Activated naive CD8-positive, alpha-beta T cell treated with anti-CD3 and anti-CD28 coated beads, Interleukin-2, amount 50 U/mL, for 24 hours (primary cell): ENCODE measurements around the gene TNFSF18.
A peak's percentile ranks its signal among the peaks of the same experiment; 100 is the strongest.

Experiments
- ATAC-seq: fragments of 150-1000 bp; cut with Tn5 transposase; one replicate; pipeline ENCODE4 v1.10.0; 2021
- DNase-seq: peaks from one replicate; pipeline ENCODE4 v3.0.0; 2021
- H3K27ac Mint-ChIP-seq: one replicate; pipeline ENCODE4 v1.8.0; 2021; ENCODE audit warnings: mild to moderate bottlenecking, mixed read lengths
- H3K27me3 Mint-ChIP-seq: one replicate; pipeline ENCODE4 v1.8.0; 2021; ENCODE audit warnings: mixed read lengths
- H3K36me3 Mint-ChIP-seq: one replicate; pipeline ENCODE4 v1.8.0; 2021; ENCODE audit warnings: low read depth, mixed read lengths
- H3K4me1 Mint-ChIP-seq: one replicate; pipeline ENCODE4 v1.8.0; 2021; ENCODE audit warnings: mixed read lengths
- H3K4me3 Mint-ChIP-seq: one replicate; pipeline ENCODE4 v1.8.0; 2021; ENCODE audit warnings: mild to moderate bottlenecking, moderate library complexity, mixed read lengths
- H3K9me3 Mint-ChIP-seq: one replicate; pipeline ENCODE4 v1.8.0; 2021; ENCODE audit warnings: mixed read lengths

TNFSF18 gene

DNA sequence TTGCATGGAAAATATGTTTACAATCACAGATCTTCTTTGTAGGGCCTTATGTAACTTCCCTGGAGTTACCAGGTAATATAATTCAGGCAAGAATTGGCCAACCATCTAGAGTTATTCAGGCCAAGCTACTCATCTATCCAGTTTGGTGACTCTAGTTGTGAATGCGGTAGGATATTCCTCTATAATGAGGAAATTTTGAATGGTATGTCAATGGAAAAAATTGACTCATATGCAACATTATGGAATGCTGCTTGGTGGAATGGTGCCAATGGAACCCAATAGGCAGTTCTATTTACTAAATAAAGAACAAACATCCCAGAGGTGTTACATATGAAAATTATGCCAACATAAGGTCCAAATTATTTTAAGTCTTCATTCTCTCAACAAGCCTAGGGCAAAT, 5.6 kb upstream of the TNFSF18 start:
- Mint-ChIP-seq H3K4me3 (no peak overlapping the region), H3K4me1 (no peaks in the 10 kb centered on the region), H3K27ac (no peak overlapping the region), H3K27me3 (peaks cover 2% of the 10 kb centered on the region), H3K36me3 (no peaks in the 10 kb centered on the region), H3K9me3 (no peaks in the 10 kb centered on the region)
- no peak for ATAC-seq
- DNase-seq: no peak

DNA sequence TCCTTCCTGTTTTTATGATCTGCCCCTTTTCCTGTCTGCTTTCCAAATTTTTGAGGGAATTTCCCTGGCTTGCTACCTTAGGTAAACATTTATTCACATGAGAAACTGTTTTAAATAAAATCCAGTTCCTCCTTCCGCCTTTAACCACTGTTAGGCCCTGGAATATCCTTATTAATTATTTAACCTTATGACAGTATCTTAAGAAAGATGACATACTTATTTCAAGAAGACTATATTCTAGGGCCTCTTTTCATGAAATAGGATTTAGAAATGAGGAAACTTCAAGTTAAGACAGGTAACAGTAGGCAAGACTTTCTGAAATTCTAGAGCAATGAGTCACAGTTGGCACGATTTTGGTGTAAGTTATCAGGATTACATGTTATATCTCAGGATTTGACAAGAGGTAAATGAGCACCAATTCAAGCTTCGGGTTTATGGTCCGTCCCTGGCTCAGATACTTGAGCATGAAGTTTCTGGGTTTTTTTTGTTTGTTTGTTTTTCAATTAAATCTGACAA, 2.0 kb upstream of the TNFSF18 start:
- Mint-ChIP-seq H3K27me3 (peaks cover 2% of the 10 kb centered on the region), H3K27ac (no peak overlapping the region), H3K4me3 (no peak overlapping the region), H3K9me3 (no peaks in the 10 kb centered on the region), H3K36me3 (no peaks in the 10 kb centered on the region), H3K4me1 (peaks cover 14% of the 10 kb centered on the region)
- no peak for ATAC-seq
- DNase-seq: no peak

DNA sequence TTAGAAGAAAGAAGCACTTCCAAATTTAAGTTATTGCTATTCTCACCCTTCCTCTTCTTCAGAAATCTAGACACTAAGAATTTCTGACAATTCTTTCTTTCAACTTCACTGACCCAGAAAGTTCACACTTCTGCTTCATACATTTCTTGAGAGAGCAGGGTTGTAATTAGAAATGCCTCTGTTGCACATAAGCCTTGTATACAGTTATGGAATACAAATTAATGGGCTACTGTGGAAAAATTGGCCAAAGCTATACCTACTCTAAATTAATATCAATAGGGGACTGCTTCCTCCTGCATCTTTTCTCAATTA, 1.5 kb downstream of the TNFSF18 start:
- Mint-ChIP-seq H3K27ac (no peak overlapping the region), H3K27me3 (no peaks in the 10 kb centered on the region), H3K9me3 (no peaks in the 10 kb centered on the region), H3K4me3 (no peak overlapping the region), H3K36me3 (no peaks in the 10 kb centered on the region), H3K4me1 (peaks cover 14% of the 10 kb centered on the region)
- DNase-seq (no peak), ATAC-seq (no peak)

DNA sequence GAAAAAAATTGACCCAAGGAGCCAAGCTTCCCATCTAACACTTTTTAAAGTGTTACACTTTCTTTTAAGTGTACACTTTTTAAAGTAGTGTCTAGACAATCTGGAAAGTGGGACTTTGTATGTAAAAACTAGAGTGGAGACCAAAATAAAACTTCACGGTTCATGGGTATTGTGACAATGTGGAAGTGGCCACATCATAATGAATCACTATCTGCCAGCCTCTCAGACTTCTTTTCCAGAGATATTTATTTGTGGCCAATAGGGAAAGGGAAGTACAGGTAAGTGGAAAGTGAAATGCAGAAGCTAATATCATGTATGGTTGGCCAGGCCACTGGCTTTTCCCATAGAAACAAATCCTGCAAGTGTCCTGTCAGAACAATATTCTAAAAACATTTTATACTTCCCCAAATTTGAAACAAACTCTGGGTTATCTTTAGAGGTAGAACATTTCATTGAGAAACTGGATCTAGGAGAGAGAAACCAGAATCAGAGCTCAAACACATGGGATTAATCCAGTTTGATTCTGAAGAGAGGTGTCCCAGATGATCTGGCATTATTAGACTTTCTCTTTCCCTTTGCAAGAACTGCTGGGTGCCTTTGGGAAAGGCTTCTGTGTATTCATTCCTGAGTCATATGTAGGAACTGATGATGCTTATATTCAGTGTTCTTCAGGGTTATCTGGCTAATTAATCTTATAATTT, 2.0 kb downstream of the TNFSF18 start:
- Mint-ChIP-seq H3K27ac (no peak overlapping the region), H3K4me1 (peaks cover 14% of the 10 kb centered on the region), H3K9me3 (no peaks in the 10 kb centered on the region), H3K36me3 (no peaks in the 10 kb centered on the region), H3K27me3 (no peaks in the 10 kb centered on the region), H3K4me3 (no peak overlapping the region)
- no peak for DNase-seq
- no peak for ATAC-seq

DNA sequence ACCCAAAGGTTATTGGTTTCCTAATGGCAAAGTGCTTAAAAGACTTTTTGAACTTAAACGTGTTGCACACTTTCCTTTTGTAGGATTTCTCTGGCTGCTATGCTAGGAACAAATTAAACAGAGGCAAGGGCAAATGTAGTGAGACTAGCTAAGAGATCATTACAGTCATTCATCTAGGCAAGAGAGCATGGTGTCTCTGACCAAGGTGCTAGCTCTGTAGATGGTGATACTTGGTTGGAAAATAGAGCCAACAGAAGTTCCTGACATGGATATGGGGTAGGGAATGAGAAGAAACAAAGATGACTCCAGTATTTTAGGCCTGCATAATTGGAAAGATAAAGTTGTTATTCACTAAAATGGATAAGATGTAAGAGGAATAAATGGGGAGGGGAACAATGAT, 6.1 kb downstream of the TNFSF18 start:
- Mint-ChIP-seq H3K27me3 (no peaks in the 10 kb centered on the region), H3K4me1 (peaks cover 18% of the 10 kb centered on the region), H3K27ac (no peak overlapping the region), H3K36me3 (no peaks in the 10 kb centered on the region), H3K4me3 (no peak overlapping the region), H3K9me3 (no peaks in the 10 kb centered on the region)
- DNase-seq (no peak), ATAC-seq (no peak)

DNA sequence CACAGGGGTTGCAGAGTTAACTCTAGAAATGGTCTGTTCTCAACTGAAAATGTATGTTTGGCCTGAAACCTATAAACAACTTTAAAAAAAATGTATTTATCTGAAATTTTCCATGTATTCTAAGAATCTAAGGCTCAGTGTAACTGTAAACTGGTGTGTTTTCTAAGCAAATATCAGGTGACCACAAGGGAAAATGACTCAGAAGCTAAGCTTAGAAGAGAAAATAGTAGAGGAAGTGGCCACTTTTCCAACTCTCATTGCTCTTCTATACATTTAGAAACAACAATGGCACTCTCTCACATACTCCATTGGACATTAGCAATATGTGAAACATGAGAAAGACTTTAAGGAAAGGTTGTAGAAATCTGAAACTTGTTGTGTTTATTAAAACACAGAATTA, 7.5 kb downstream of the TNFSF18 start:
- H3K36me3 Mint-ChIP-seq: no peaks in the 10 kb centered on the region
- DNase-seq: no peak
- H3K9me3 Mint-ChIP-seq: no peaks in the 10 kb centered on the region
- no peak overlapping the region for H3K4me3 Mint-ChIP-seq
- ATAC-seq: no peak
- H3K27me3 Mint-ChIP-seq: no peaks in the 10 kb centered on the region
- no peak overlapping the region for H3K27ac Mint-ChIP-seq
- peaks cover 23% of the 10 kb centered on the region for H3K4me1 Mint-ChIP-seq

DNA sequence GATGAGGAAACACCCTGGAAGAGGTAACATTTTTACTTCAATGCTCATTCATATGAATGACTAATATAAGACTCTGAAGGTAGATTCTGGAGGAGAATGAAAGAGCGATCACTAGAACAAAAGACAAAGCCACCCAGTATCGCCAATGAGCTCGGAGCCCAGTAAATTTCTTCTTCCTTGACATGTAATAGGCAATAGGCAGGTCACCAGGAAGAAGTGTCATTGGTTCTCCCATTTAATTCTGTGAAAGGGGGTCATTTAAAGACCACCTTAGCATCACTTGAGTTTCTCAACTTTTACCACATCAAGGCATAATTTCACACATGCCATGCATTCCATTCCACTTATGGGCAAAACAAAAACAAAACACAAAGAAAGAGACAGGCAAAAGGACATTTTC, 7.9 kb downstream of the TNFSF18 start:
- Mint-ChIP-seq H3K9me3 (no peaks in the 10 kb centered on the region), H3K36me3 (no peaks in the 10 kb centered on the region), H3K4me1 (peaks cover 21% of the 10 kb centered on the region), H3K4me3 (no peak overlapping the region), H3K27me3 (no peaks in the 10 kb centered on the region), H3K27ac (no peak overlapping the region)
- DNase-seq (no peak), ATAC-seq (no peak)

DNA sequence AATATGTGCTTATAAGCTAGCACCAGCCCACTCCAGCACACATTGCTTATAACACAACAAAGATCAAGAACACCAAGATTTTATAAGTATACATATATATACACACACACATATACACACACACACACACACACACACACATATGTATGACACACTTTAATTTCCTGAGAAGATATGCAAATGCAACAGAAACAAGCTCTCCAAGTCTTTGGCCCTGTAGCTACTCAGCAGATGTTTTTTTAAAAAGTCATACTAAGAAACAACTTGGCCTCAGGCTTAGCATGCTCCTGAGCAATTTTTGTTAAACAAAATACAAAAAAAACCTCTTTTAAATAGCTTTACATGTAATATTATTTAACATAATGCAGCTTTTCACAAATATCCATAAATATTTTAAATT, 11.1 kb downstream of the TNFSF18 start:
- Mint-ChIP-seq H3K4me1 (peaks cover 21% of the 10 kb centered on the region), H3K9me3 (no peaks in the 10 kb centered on the region)
- ATAC-seq: no peak

DNA sequence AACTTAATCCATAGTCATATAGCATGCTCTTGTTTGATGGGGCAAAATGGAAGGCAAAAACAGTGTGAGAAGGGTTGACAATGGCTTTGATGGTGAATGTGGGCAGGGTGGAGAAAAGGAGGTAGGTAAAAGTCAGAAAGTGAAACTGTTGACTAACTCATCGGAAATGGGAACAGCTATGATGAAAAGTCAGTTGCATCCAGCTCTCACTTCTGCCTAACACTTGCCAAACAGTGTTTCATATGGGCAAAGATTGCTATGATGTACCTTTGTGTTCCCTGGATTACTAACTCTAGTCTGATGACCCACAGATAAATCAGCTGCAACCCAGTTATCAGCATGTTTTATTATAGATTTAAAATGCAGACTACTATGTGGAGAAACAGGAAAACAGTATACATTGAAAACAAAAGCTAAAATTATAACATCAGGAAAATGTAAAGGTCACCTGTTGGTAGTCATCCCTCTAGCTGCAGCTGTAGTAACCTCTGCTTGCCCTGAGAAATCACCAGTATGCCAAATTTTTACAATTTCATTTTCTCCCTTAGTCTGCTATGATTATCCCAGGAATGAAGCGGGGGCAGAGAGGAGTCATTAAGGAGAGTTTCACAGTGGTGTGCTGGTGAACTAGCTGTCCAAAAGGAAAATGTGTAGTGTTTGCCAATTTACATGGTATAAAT, 11.7 kb downstream of the TNFSF18 start:
- H3K36me3 Mint-ChIP-seq: no peaks in the 10 kb centered on the region
- no peak for DNase-seq
- no peak overlapping the region for H3K4me3 Mint-ChIP-seq
- peak overlapping the region; percentile 2 for H3K27ac Mint-ChIP-seq
- peaks cover 21% of the 10 kb centered on the region for H3K4me1 Mint-ChIP-seq
- H3K9me3 Mint-ChIP-seq: no peaks in the 10 kb centered on the region
- ATAC-seq: peak; percentile 83
- no peaks in the 10 kb centered on the region for H3K27me3 Mint-ChIP-seq

More for the DNA sequence above, 11.1 kb downstream of the TNFSF18 start:
- Mint-ChIP-seq H3K4me3 (no peak overlapping the region), H3K36me3 (no peaks in the 10 kb centered on the region), H3K27ac (no peak overlapping the region), H3K27me3 (no peaks in the 10 kb centered on the region)
- no peak for DNase-seq

DNA sequence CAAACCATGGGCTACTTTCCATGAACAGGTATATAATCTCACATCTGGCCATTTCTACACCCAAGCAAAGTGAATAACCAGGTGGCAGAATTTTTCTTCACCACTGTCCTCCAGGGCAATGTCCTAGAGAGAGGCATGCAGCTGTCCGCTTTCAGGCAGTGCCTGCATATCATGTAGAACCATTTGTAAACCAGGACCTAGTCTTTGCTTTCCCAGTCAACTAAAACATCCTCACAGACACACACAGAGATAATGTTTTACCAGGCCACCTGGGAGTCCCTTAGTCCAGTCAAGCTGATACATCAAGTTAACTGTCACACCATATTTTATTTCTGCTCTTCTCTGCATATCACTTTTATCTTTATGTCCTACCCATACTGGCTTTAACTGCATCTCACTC, 26.2 kb downstream of the TNFSF18 start:
- ATAC-seq: no peak
- H3K4me1 Mint-ChIP-seq: peaks cover 10% of the 10 kb centered on the region
- no peaks in the 10 kb centered on the region for H3K27me3 Mint-ChIP-seq
- peaks cover 6% of the 10 kb centered on the region for H3K9me3 Mint-ChIP-seq
- no peak overlapping the region for H3K4me3 Mint-ChIP-seq
- no peaks in the 10 kb centered on the region for H3K36me3 Mint-ChIP-seq
- no peak overlapping the region for H3K27ac Mint-ChIP-seq
- no peak for DNase-seq

DNA sequence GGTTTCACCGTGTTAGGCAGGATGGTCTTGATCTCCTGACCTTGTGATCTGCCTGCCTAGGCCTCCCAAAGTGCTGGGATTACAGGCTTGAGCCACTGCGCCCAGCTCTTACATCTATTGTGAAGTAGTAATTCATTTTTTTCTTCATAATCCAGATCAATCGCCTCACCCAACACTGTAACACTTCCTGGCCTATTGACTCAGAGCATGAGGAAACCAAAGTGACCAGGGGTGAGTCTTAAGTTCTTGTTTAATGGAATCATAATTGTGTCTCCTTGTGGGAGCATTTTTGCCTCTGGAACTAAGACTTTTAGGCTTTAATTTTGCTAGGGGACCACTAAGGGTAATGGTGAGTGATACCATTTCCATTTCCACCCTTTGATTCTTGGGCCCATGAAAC, 27.4 kb downstream of the TNFSF18 start:
- ATAC-seq (no peak), DNase-seq (no peak)
- Mint-ChIP-seq H3K27ac (no peak overlapping the region), H3K9me3 (peaks cover 6% of the 10 kb centered on the region), H3K36me3 (no peaks in the 10 kb centered on the region), H3K27me3 (no peaks in the 10 kb centered on the region), H3K4me3 (no peak overlapping the region), H3K4me1 (peaks cover 17% of the 10 kb centered on the region)

DNA sequence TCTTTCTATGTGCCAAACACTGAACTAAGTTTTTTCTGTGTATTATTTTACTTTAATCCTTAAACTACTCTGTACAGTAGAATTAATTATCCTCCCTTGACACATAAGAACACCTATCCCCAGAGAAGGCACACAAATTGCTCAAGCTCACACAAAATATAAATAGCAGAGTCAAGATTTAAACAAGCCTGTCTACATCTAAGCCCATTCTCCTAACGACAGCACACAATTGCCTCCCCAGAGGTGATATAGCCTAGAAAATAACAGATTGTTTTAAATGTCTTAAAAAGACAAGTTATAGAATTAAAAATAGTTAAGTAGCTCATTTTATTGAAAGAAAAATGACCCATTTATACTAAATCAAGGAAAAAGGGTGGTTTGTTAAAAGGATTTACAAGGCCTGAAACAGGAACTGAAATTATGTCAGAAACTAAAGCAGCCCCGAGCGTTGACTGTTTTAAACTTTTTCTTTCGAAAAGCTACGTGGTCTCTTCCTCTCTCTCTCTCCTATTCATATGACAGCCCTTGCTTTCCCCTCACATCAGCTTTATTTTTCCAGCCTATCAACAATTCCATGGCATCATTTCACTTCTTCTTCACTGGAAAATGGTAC, 30.5 kb downstream of the TNFSF18 start:
- Mint-ChIP-seq H3K27ac (no peak overlapping the region), H3K27me3 (no peaks in the 10 kb centered on the region), H3K9me3 (no peaks in the 10 kb centered on the region), H3K36me3 (no peaks in the 10 kb centered on the region), H3K4me3 (no peak overlapping the region), H3K4me1 (peaks cover 23% of the 10 kb centered on the region)
- DNase-seq (no peak), ATAC-seq (no peak)

DNA sequence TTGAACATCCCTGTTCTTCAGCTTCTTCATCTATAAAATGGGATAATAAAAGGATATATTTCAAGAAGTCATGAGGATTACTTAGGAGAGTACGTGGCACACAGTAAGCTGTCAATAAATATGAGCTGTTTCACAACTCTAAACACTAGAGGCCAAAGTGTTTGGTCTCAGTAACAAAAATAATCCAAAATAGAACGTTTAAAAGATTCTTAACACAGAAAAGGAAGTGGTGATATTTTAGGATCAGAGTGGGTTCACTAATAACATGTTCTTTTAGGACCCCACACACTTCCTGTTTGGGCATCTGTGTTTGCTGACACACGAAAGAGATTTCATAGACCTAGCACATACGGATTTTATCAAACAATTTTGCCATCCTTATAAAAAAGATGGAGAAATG, 32.9 kb downstream of the TNFSF18 start:
- H3K9me3 Mint-ChIP-seq: no peaks in the 10 kb centered on the region
- H3K36me3 Mint-ChIP-seq: no peaks in the 10 kb centered on the region
- no peak for DNase-seq
- no peaks in the 10 kb centered on the region for H3K27me3 Mint-ChIP-seq
- no peak for ATAC-seq
- no peak overlapping the region for H3K27ac Mint-ChIP-seq
- peaks cover 24% of the 10 kb centered on the region for H3K4me1 Mint-ChIP-seq
- no peak overlapping the region for H3K4me3 Mint-ChIP-seq

DNA sequence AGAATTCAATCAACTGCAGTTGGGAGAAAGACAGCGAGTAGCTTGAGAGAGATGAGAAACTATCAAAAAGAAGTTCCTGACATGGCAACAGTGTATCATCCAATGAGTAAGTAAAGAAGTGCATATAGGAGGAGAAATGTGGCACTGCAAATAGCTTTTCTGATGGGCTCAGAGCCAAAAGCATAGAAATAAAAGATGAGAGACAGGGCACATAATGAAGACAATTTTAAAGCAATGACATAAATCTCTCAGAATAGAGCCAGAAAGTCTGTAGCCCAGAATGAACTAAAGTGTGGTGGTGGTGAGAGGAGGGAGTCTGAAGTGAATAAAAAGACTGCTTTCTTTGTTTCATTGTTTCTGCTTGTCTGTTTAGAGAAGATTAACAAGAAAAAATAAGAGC, 34.3 kb downstream of the TNFSF18 start:
- Mint-ChIP-seq H3K9me3 (no peaks in the 10 kb centered on the region), H3K4me3 (no peak overlapping the region), H3K4me1 (peaks cover 23% of the 10 kb centered on the region), H3K36me3 (no peaks in the 10 kb centered on the region), H3K27me3 (no peaks in the 10 kb centered on the region), H3K27ac (no peak overlapping the region)
- ATAC-seq: no peak
- DNase-seq: no peak

DNA sequence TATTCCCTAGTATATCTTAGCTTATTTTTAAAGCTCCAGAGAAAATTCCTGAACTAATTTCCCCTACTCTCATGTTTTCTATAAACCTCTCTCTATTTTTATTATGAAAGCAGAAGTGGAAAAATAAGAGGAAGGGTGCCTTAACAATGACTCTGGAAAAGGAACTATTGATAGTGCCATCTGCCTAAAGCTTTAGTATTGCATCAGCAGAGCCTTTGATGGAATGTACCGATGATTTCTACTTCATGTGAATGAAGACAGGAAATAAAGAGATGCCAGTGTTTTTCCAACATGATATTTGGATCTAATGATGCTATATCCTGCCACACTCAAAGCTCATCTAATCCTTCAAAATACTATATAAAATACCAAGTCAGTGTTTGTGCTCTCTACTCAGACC, 35.1 kb downstream of the TNFSF18 start:
- Mint-ChIP-seq H3K4me1 (peaks cover 16% of the 10 kb centered on the region), H3K27me3 (peaks cover 2% of the 10 kb centered on the region), H3K27ac (no peak overlapping the region), H3K36me3 (no peaks in the 10 kb centered on the region), H3K9me3 (no peaks in the 10 kb centered on the region), H3K4me3 (no peak overlapping the region)
- ATAC-seq: no peak
- DNase-seq: no peak
